Measurements from ENCODE around the gene PLAAT1. TPM values are rescaled to one million over a fixed set of nuclear protein-coding genes. Genes with fewer than 3 reads are reported as not detected.

Gene PLAAT1
- total and polyA plus RNA-seq, 12 donors = 1.0 to 11.3 (median 7.4) TPM

DNA sequence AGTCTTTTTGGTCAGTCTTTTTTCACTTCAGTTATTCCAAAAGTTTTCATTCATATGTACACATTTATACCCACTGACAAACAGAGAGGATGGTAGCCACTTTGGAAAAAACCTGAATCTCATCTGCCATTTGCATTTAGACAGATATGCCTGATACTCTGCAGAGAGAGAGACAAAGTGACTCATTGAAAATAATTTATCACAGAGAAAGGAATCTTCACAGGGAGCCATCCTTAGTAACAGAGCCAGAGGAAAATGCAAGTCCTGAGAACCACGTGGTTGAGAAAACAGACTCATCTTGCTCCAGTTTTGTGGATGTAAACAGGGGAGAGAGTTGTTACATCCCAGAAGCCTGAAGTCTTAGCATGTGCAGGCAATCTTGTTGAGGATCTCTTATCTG, 28.2 kb upstream of the PLAAT1 start:
- no peak overlapping the region for H3K4me3 ChIP-seq
- ATAC-seq (no peak), DNase-seq (no peak)
- TF ChIP-seq, protein P1, sequence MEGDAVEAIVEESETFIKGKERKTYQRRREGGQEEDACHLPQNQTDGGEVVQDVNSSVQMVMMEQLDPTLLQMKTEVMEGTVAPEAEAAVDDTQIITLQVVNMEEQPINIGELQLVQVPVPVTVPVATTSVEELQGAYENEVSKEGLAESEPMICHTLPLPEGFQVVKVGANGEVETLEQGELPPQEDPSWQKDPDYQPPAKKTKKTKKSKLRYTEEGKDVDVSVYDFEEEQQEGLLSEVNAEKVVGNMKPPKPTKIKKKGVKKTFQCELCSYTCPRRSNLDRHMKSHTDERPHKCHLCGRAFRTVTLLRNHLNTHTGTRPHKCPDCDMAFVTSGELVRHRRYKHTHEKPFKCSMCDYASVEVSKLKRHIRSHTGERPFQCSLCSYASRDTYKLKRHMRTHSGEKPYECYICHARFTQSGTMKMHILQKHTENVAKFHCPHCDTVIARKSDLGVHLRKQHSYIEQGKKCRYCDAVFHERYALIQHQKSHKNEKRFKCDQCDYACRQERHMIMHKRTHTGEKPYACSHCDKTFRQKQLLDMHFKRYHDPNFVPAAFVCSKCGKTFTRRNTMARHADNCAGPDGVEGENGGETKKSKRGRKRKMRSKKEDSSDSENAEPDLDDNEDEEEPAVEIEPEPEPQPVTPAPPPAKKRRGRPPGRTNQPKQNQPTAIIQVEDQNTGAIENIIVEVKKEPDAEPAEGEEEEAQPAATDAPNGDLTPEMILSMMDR (IDR thresholded peaks at IDR 0.05) = no peak
- no peak overlapping the region for H3K27ac ChIP-seq
- no peaks in the 10 kb centered on the region for H3K4me1 ChIP-seq
- no peaks in the 10 kb centered on the region for H3K36me3 ChIP-seq
- no peaks in the 10 kb centered on the region for H3K9me3 ChIP-seq
- peaks cover 0 to 24% (median 0%) of the 10 kb centered on the region in 7 donors for H3K27me3 ChIP-seq
- 39 to 54% methylated on average over 1 of the region's 1 CpG for WGBS, 2 donors
- intact Hi-C loops (cut with DNase I) = no loop called here

DNA sequence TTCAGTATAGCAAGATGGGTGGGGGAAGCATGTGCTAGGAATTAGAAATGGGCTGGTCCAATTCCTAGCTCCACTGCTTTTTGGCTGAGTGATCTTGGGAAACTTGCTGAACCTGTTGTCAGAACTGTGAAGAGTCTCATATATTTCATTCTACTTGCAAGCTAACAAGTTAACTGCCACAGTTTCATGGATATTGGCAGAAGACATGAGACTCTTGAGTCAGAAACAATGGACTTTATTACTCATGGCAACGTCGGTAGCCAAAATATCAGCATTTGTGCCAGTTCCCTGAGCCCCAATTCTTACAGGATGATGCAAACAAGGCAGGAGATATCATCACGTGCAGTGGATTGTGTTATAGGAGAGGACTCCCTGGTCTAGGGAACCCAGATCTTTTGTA, 26.6 kb upstream of the PLAAT1 start:
- Histone ChIP-seq H3K4me1 (no peaks in the 10 kb centered on the region), H3K27me3 (peaks cover 0 to 24% (median 0%) of the 10 kb centered on the region in 7 donors), H3K4me3 (no peak overlapping the region), H3K9me3 (no peaks in the 10 kb centered on the region), H3K36me3 (no peaks in the 10 kb centered on the region), H3K27ac (no peak overlapping the region)
- TF ChIP-seq, protein P1 (IDR thresholded peaks at IDR 0.05) = no peak
- intact Hi-C loops (cut with DNase I) = no loop called here
- ATAC-seq (no peak), DNase-seq (no peak)
- WGBS, 2 donors = 72 to 77% methylated on average over 3 of the region's 3 CpGs

DNA sequence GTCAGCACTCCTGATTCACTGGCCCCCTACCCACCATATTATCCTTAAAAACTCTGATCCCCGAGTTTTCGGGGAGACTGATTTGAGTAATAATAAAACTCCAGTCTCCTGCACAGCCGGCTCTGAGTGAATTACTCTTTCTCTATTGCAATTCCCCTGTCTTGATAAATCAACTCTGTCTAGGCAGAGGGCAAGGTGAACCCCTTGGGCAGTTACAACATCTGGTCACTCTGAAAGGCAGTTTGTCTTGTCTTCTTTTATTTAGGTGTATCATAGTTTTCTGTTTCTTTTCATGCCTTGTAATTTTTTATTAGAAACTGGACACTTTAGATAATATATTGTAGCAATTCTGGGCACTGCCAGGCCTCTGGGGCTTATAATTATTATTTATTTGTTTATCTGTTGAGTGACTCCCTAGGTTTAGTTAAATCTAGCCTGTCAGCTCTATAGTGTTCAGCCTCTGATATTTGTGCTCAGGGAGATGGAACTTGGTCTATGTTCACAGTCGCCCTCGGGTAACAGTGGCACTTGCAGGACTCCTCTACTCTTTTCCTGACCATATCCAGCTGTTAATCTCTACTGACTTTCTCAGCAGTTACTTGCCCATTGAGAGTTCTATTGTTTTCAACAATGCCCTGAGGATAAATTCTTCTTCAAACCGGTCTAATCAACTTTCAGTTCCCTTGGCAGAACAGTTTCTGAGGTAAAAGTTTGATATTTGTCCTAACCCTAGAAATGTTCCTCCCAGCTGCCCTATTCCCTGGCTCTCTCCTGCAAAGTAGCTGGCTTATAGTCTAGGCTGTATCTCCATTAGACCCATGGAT, 15.5 kb upstream of the PLAAT1 start:
- H3K4me1 ChIP-seq = no peaks in the 10 kb centered on the region
- TF ChIP-seq, protein P1 (IDR thresholded peaks at IDR 0.05) = no peak
- WGBS, 2 donors = 91% methylated on average over 6 of the region's 6 CpGs
- intact Hi-C loops (cut with DNase I) = no loop called here
- peaks cover 0 to 6% (median 0%) of the 10 kb centered on the region in 7 donors for H3K27me3 ChIP-seq
- DNase-seq = no peak
- no peaks in the 10 kb centered on the region for H3K9me3 ChIP-seq
- no peaks in the 10 kb centered on the region for H3K36me3 ChIP-seq
- no peak for ATAC-seq
- no peak overlapping the region for H3K4me3 ChIP-seq
- H3K27ac ChIP-seq = no peak overlapping the region

DNA sequence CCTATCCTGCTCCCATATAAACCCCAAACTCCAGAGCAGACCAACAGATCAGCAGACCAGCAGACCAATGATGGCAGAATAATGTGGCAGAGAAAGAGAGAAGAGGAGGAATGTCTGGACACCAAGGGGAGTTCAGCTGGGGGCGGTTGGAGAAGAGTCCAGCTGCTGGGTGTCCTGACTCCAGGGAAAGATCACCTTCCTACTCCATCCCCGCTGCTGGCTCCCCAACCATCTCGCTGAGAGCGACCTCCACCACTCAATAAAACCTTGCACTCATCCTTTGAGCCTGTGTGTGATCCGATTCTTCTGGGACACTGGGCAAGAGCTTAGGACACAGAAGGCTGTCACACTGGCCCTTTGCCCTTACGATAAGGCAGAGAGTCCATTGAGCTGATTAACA, 12.8 kb upstream of the PLAAT1 start:
- Histone ChIP-seq H3K27ac (no peak overlapping the region), H3K4me3 (no peak overlapping the region), H3K9me3 (no peaks in the 10 kb centered on the region), H3K4me1 (no peaks in the 10 kb centered on the region), H3K27me3 (peaks cover 0 to 6% (median 0%) of the 10 kb centered on the region in 7 donors), H3K36me3 (no peaks in the 10 kb centered on the region)
- WGBS, 2 donors = 89 to 97% methylated on average over 6 of the region's 6 CpGs
- ATAC-seq = no peak
- TF ChIP-seq, protein P1 (IDR thresholded peaks at IDR 0.05) = no peak
- intact Hi-C loops (cut with DNase I) = no loop called here
- DNase-seq = no peak

Data from heart right ventricle (tissue), 16 donors.